Stomach (tissue), 4 donors: ENCODE results near the gene EXOC4.

ENCODE experiments used
- EP300 ChIP-seq: sonication (generic); formaldehyde crosslinking; IDR thresholded peaks from one replicate; pipeline ENCODE4 v1.6.1; 2017; ENCODE audit warnings: antibody characterized with exemption
- POLR2A ChIP-seq, 4 donors: fragments of 450-650 bp; IDR thresholded peaks; one replicate each; pipeline ENCODE4 v1.6.1; 2016; ENCODE audit warnings: antibody characterized with exemption in 4 of 4, control low read depth in 2 of 4, mild to moderate bottlenecking in 1 of 4, moderate library complexity in 1 of 4
- POLR2AphosphoS5 ChIP-seq, 3 donors: sonication (generic); formaldehyde crosslinking; IDR thresholded peaks; one replicate each; pipeline ENCODE4 v1.6.1; 2016; ENCODE audit warnings: antibody characterized with exemption in 3 of 3
- TF ChIP-seq, protein P1 (sequence below), 7 experiments: fragments of 450-650 bp in 4 of 7; fragments of 200-600 bp in 3 of 7; sonication (generic) in 3 of 7; IDR thresholded peaks; one replicate each; pipeline ENCODE4 v1.5.1; 2016 to 2019; ENCODE audit warnings: antibody characterized with exemption in 7 of 7, control low read depth in 2 of 7, mild to moderate bottlenecking in 1 of 7

DNA sequence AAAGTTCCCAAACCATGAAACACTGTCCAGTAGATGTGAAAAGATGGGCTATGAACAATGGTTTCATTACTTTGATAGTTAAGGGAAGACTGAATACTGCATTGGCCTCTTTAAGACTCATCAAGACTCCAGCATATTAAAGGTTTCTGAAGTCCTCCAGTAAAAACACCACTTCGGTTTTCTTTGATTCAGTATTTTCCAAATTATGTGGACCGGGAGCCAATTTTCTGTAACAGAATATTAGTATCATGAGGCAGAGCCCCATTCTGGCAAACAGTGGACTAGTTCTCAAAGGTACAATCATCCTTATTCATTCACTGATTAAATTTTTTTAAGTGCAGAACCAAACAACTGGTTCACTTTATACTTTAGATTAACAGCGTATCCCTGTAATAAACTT lies 633.2 kb downstream of the EXOC4 start:
- TF ChIP-seq, protein P1, sequence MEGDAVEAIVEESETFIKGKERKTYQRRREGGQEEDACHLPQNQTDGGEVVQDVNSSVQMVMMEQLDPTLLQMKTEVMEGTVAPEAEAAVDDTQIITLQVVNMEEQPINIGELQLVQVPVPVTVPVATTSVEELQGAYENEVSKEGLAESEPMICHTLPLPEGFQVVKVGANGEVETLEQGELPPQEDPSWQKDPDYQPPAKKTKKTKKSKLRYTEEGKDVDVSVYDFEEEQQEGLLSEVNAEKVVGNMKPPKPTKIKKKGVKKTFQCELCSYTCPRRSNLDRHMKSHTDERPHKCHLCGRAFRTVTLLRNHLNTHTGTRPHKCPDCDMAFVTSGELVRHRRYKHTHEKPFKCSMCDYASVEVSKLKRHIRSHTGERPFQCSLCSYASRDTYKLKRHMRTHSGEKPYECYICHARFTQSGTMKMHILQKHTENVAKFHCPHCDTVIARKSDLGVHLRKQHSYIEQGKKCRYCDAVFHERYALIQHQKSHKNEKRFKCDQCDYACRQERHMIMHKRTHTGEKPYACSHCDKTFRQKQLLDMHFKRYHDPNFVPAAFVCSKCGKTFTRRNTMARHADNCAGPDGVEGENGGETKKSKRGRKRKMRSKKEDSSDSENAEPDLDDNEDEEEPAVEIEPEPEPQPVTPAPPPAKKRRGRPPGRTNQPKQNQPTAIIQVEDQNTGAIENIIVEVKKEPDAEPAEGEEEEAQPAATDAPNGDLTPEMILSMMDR (IDR thresholded peaks at IDR 0.05) = no peak
- no peak for TF ChIP-seq POLR2A (IDR thresholded peaks at IDR 0.05)
- TF ChIP-seq POLR2AphosphoS5 (IDR thresholded peaks at IDR 0.05) = no peak
- TF ChIP-seq EP300 = no peak
